Effector memory CD4-positive, alpha-beta T cell (primary cell): ENCODE results near the gene HCFC1R1.

Source experiments
- DNase-seq, 3 donors: peaks; one replicate each; pipeline ENCODE4 v3.0.0-alpha.2; 2020
- H3K27ac ChIP-seq: 2 replicates; pipeline ENCODE4 v1.7.0; 2013; ENCODE audit warnings: mild to moderate bottlenecking, low read length, moderate library complexity; ENCODE audit not compliant: insufficient read depth, poor library complexity, severe bottlenecking
- H3K27me3 ChIP-seq: replicated peaks from 2 replicates; pipeline ENCODE4 v1.7.0; 2013; ENCODE audit warnings: mild to moderate bottlenecking, low read length; ENCODE audit not compliant: insufficient read depth, control insufficient read depth, poor library complexity, severe bottlenecking
- H3K36me3 ChIP-seq: 2 replicates; pipeline ENCODE4 v1.7.0; 2013; ENCODE audit warnings: mild to moderate bottlenecking, low read length, moderate library complexity; ENCODE audit not compliant: control insufficient read depth, insufficient read depth
- H3K4me1 ChIP-seq: 2 replicates; pipeline ENCODE4 v1.7.0; 2013; ENCODE audit warnings: low read length, mild to moderate bottlenecking; ENCODE audit not compliant: control insufficient read depth, insufficient read depth, poor library complexity, severe bottlenecking
- H3K4me3 ChIP-seq: 2 replicates; pipeline ENCODE4 v1.7.0; 2013; ENCODE audit warnings: low read length, low read depth, mild to moderate bottlenecking; ENCODE audit not compliant: insufficient read depth, poor library complexity, severe bottlenecking
- H3K9me3 ChIP-seq: 2 replicates; pipeline ENCODE4 v1.7.0; 2013; ENCODE audit warnings: mild to moderate bottlenecking, low read length, moderate library complexity; ENCODE audit not compliant: control insufficient read depth

Gene HCFC1R1

DNA sequence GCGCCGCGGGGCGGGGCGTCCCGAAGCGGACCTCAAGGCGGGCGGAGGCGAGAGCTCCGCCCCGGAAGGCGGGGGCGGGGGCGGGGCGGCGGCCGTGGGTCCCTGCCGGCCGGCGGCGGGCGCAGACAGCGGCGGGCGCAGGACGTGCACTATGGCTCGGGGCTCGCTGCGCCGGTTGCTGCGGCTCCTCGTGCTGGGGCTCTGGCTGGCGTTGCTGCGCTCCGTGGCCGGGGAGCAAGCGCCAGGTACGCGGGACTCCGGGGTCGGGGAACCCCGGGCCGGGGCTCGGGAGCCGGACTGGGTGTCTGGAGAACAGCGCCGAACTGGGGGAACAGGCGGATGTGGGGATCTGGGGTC lies 3.5 kb downstream of the HCFC1R1 start, which contains the start of gene TNFRSF12A:
Gene TNFRSF12A, plus strand, starts transcription at position 122 of the 357 bp plus-strand sequence. Its CDS starts 30 bp downstream, at position 152.
- H3K36me3 ChIP-seq: no peaks in the 10 kb centered on the region
- peak within 1 kb of the TSS; percentile 88 for H3K27ac ChIP-seq
- H3K9me3 ChIP-seq: no peaks in the 10 kb centered on the region
- DNase-seq: peak; percentile 54 to 61 (median 58)
- H3K4me3 ChIP-seq: peak within 1 kb of the TSS; percentile 57
- peaks cover 53% of the 10 kb centered on the region for H3K4me1 ChIP-seq
- peaks cover 4% of the 10 kb centered on the region for H3K27me3 ChIP-seq

GRCh38 chr16:3019594-3020246 lies 4.0 kb downstream of the HCFC1R1 start:
- DNase-seq: no peak
- Histone ChIP-seq H3K4me1 (peaks cover 53% of the 10 kb centered on the region), H3K27ac (peak overlapping the region; percentile 18), H3K36me3 (no peaks in the 10 kb centered on the region), H3K9me3 (no peaks in the 10 kb centered on the region), H3K4me3 (peak overlapping the region; percentile 22), H3K27me3 (peaks cover 4% of the 10 kb centered on the region)

- Histone ChIP-seq H3K36me3 (no peaks in the 10 kb centered on the region), H3K27ac (no peak within 1 kb of the TSS), H3K9me3 (no peaks in the 10 kb centered on the region), H3K4me1 (peaks cover 45% of the 10 kb centered on the region), H3K27me3 (peaks cover 4% of the 10 kb centered on the region), H3K4me3 (no peak within 1 kb of the TSS)
- no peak for DNase-seq
These were observed 5.8 kb downstream of the HCFC1R1 start, which contains the start of gene CLDN6 for GRCh38 chr16:3017794-3018506. TSS of gene CLDN6 (minus strand) at chr16:3018183. CDS start at chr16:3016021, 2,162 bp downstream.

DNA sequence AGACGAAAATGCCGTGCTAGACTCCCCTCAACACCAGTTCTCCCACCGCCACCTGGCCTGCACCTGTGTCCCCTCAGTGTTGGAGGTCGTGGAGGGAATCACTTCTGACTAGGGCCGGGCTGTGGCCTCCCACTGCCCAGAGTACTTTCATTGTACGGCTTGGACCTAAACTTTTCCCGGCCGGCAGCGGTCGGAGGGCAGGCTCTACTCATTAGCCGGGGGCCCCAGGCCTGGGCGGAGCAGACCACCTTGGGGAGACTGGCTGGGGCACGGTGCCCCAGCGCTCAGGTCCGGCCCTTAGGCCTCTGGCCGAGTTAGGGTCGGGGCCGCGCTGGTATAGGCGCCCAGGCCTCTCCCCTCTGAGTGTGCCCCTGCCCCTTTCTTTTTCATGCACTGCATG lies 6.4 kb downstream of the HCFC1R1 start:
- H3K27me3 ChIP-seq: peaks cover 4% of the 10 kb centered on the region
- H3K9me3 ChIP-seq: no peaks in the 10 kb centered on the region
- H3K4me1 ChIP-seq: peaks cover 43% of the 10 kb centered on the region
- no peak overlapping the region for H3K27ac ChIP-seq
- no peak overlapping the region for H3K4me3 ChIP-seq
- DNase-seq: no peak
- no peaks in the 10 kb centered on the region for H3K36me3 ChIP-seq

GRCh38 chr16:3015865-3016521 lies 7.7 kb downstream of the HCFC1R1 start:
- no peaks in the 10 kb centered on the region for H3K9me3 ChIP-seq
- H3K4me1 ChIP-seq: peaks cover 29% of the 10 kb centered on the region
- no peak overlapping the region for H3K27ac ChIP-seq
- DNase-seq: no peak
- peaks cover 8% of the 10 kb centered on the region for H3K27me3 ChIP-seq
- no peak overlapping the region for H3K4me3 ChIP-seq
- H3K36me3 ChIP-seq: no peaks in the 10 kb centered on the region

DNA sequence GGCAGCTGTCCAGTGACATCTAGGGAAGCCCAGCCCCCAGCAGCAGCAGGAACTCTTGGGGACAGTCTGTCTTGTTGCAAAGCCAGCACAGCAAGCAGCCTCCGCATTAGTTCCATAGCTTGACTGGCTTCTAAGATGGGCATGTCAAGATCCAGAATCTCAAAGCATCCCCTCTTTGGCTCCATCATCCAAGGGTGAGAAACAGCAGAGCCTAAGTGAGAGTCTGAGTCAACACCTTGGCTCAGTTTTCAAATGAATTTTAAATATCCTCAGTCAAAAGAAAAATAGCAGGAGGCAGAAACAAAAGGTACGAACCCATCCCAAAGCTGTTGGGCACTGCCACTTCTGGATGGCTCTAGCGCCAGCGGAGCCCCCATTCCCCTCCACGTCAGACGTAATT lies 8.8 kb downstream of the HCFC1R1 start:
- H3K9me3 ChIP-seq: no peaks in the 10 kb centered on the region
- no peak overlapping the region for H3K4me3 ChIP-seq
- H3K27ac ChIP-seq: no peak overlapping the region
- no peak for DNase-seq
- peaks cover 21% of the 10 kb centered on the region for H3K4me1 ChIP-seq
- H3K27me3 ChIP-seq: peaks cover 8% of the 10 kb centered on the region
- H3K36me3 ChIP-seq: no peaks in the 10 kb centered on the region

GRCh38 chr16:3013998-3014690 lies 9.6 kb downstream of the HCFC1R1 start:
- H3K27me3 ChIP-seq: peaks cover 8% of the 10 kb centered on the region
- H3K36me3 ChIP-seq: no peaks in the 10 kb centered on the region
- H3K9me3 ChIP-seq: no peaks in the 10 kb centered on the region
- no peak for DNase-seq
- no peak overlapping the region for H3K4me3 ChIP-seq
- H3K4me1 ChIP-seq: peaks cover 14% of the 10 kb centered on the region
- H3K27ac ChIP-seq: no peak overlapping the region

DNA sequence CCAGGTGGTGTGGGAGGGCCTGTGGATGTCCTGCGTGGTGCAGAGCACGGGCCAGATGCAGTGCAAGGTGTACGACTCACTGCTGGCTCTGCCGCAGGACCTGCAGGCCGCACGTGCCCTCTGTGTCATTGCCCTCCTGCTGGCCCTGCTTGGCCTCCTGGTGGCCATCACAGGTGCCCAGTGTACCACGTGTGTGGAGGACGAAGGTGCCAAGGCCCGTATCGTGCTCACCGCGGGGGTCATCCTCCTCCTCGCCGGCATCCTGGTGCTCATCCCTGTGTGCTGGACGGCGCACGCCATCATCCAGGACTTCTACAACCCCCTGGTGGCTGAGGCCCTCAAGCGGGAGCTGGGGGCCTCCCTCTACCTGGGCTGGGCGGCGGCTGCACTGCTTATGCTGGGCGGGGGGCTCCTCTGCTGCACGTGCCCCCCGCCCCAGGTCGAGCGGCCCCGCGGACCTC lies 10.2 kb downstream of the HCFC1R1 start:
- H3K4me1 ChIP-seq: peaks cover 16% of the 10 kb centered on the region
- no peaks in the 10 kb centered on the region for H3K9me3 ChIP-seq
- no peak for DNase-seq
- H3K27me3 ChIP-seq: peaks cover 8% of the 10 kb centered on the region
- no peak overlapping the region for H3K4me3 ChIP-seq
- H3K36me3 ChIP-seq: no peaks in the 10 kb centered on the region
- no peak overlapping the region for H3K27ac ChIP-seq

- no peak within 1 kb of the TSS for H3K27ac ChIP-seq
- H3K4me3 ChIP-seq: no peak within 1 kb of the TSS
- H3K9me3 ChIP-seq: no peaks in the 10 kb centered on the region
- peaks cover 16% of the 10 kb centered on the region for H3K4me1 ChIP-seq
- DNase-seq: no peak
- H3K36me3 ChIP-seq: no peaks in the 10 kb centered on the region
- H3K27me3 ChIP-seq: peaks cover 7% of the 10 kb centered on the region
These were observed 10.8 kb downstream of the HCFC1R1 start, which contains the start of gene CLDN9 for GRCh38 chr16:3012828-3013420. TSS of gene CLDN9 (plus strand) at chr16:3012923. CDS start at chr16:3013363, 440 bp downstream.
